Fibroblast of lung (primary cell): ENCODE measurements around the gene PHOSPHO2.

Source experiments
- CTCF ChIP-seq, 2 donors: IDR thresholded peaks in 1 of 2; conservative IDR thresholded peaks in 1 of 2; 1 replicate in 1 of 2; 2 replicates in 1 of 2; pipeline ENCODE4 v1.5.1; 2011 to 2012; ENCODE audit warnings: low read length in 2 of 2, control low read depth in 1 of 2, inconsistent platforms in 1 of 2, low read depth in 1 of 2, mild to moderate bottlenecking in 1 of 2
- EZH2 ChIP-seq: IDR thresholded peaks from 2 replicates; pipeline ENCODE4 v1.5.1; 2012; ENCODE audit warnings: low read length, control low read depth, mild to moderate bottlenecking; ENCODE audit errors: missing control alignments

GRCh38 chr2:169647496-169647895 lies 46.8 kb upstream of the PHOSPHO2 start:
- TF ChIP-seq CTCF (conservative IDR thresholded peaks at IDR 0.05 in 1 of 2, IDR thresholded peaks at IDR 0.05 in 1 of 2; ENCODE audit: low read depth in 1 of 2, low read length in 2 of 2) (no peak), EZH2 (no peak)
